Trophoblast cell (in vitro differentiated cells and primary cell): ENCODE measurements around the gene MAP4K4.

Experiments used
- DNase-seq, 2 donors: peaks; one replicate each; pipeline ENCODE4 v3.0.0-alpha.2; 2016
- H2AFZ ChIP-seq: 2 replicates; pipeline ENCODE4 v1.6.1; 2013; ENCODE audit warnings: low read length, moderate library complexity, mild to moderate bottlenecking; ENCODE audit not compliant: insufficient read depth, poor library complexity
- H2AK5ac ChIP-seq: 2 replicates; pipeline ENCODE4 v1.6.1; 2013; ENCODE audit warnings: mild to moderate bottlenecking, low read length
- H2BK120ac ChIP-seq: 2 replicates; pipeline ENCODE4 v1.6.1; 2013; ENCODE audit warnings: low read length, mild to moderate bottlenecking, moderate library complexity; ENCODE audit not compliant: insufficient read depth, poor library complexity
- H2BK12ac ChIP-seq: 2 replicates; pipeline ENCODE4 v1.6.1; 2013; ENCODE audit warnings: mild to moderate bottlenecking, low read length, moderate library complexity
- H2BK5ac ChIP-seq: 2 replicates; pipeline ENCODE4 v1.6.1; 2013; ENCODE audit warnings: low read length, low read depth, moderate library complexity, mild to moderate bottlenecking; ENCODE audit not compliant: poor library complexity
- H3K14ac ChIP-seq: 2 replicates; pipeline ENCODE4 v1.6.1; 2013; ENCODE audit warnings: mild to moderate bottlenecking, low read length
- H3K18ac ChIP-seq: 2 replicates; pipeline ENCODE4 v1.6.1; 2013; ENCODE audit warnings: mild to moderate bottlenecking, low read length
- H3K23ac ChIP-seq: 2 replicates; pipeline ENCODE4 v1.6.1; 2013; ENCODE audit warnings: low read length
- H3K27ac ChIP-seq: 2 replicates; pipeline ENCODE4 v1.5.1; 2013; ENCODE audit warnings: low read depth, mild to moderate bottlenecking, inconsistent platforms, low read length, moderate library complexity
- H3K27me3 ChIP-seq: 2 replicates; pipeline ENCODE4 v1.6.1; 2013; ENCODE audit warnings: inconsistent platforms, mild to moderate bottlenecking, low read length, moderate library complexity; ENCODE audit not compliant: insufficient read depth
- H3K36me3 ChIP-seq, 2 experiments: 1 replicate in 1 of 2; 2 replicates in 1 of 2; pipeline ENCODE4 v1.6.1; 2013; ENCODE audit warnings: low read length in 2 of 2, mild to moderate bottlenecking in 2 of 2, moderate library complexity in 1 of 2; ENCODE audit not compliant: insufficient read depth in 2 of 2, control insufficient read depth in 1 of 2
- H3K4ac ChIP-seq: 2 replicates; pipeline ENCODE4 v1.6.1; 2013; ENCODE audit warnings: low read depth, mild to moderate bottlenecking, low read length, moderate library complexity
- H3K4me1 ChIP-seq, 2 experiments: 1 replicate in 1 of 2; 2 replicates in 1 of 2; pipeline ENCODE4 v1.6.1; 2013; ENCODE audit warnings: low read length in 2 of 2, mild to moderate bottlenecking in 2 of 2, moderate library complexity in 1 of 2; ENCODE audit not compliant: insufficient read depth in 2 of 2, control insufficient read depth in 1 of 2
- H3K4me2 ChIP-seq: 2 replicates; pipeline ENCODE4 v1.6.1; 2013; ENCODE audit warnings: inconsistent platforms, mild to moderate bottlenecking, low read length, moderate library complexity
- H3K4me3 ChIP-seq: 2 replicates; pipeline ENCODE4 v1.5.1; 2013; ENCODE audit warnings: mild to moderate bottlenecking, low read depth, low read length, inconsistent platforms
- H3K79me1 ChIP-seq: one replicate; pipeline ENCODE4 v1.6.1; 2013; ENCODE audit warnings: low read length
- H3K79me2 ChIP-seq: 2 replicates; pipeline ENCODE4 v1.6.1; 2013; ENCODE audit warnings: low read length, mild to moderate bottlenecking; ENCODE audit not compliant: control insufficient read depth, insufficient read depth, poor library complexity
- H3K9ac ChIP-seq: 2 replicates; pipeline ENCODE4 v1.6.1; 2013; ENCODE audit warnings: mild to moderate bottlenecking, low read length
- H3K9me3 ChIP-seq: 2 replicates; pipeline ENCODE4 v1.6.1; 2013; ENCODE audit warnings: low read depth, mild to moderate bottlenecking, control low read depth, inconsistent platforms, low read length; ENCODE audit not compliant: insufficient read depth
- H4K12ac ChIP-seq: 2 replicates; pipeline ENCODE4 v1.6.1; 2013; ENCODE audit warnings: low read depth, mild to moderate bottlenecking, low read length, moderate library complexity
- H4K8ac ChIP-seq: 2 replicates; pipeline ENCODE4 v1.6.1; 2013; ENCODE audit warnings: low read depth, mild to moderate bottlenecking, low read length, moderate library complexity
- H4K91ac ChIP-seq: one replicate; pipeline ENCODE4 v1.6.1; 2013; ENCODE audit warnings: low read depth, mild to moderate bottlenecking, low read length, moderate library complexity
- WGBS: extraction: QIAGEN DNeasy Blood & Tissue Kit; methylation state at CpG from one replicate; pipeline ENCODE4 v1.1.7; 2013; ENCODE audit warnings: missing lambda C conversion rate; ENCODE audit not compliant: insufficient read length, insufficient coverage; ENCODE audit errors: extremely low coverage; 5-methylcytosine and 5-hydroxymethylcytosine counted together

Gene MAP4K4

DNA sequence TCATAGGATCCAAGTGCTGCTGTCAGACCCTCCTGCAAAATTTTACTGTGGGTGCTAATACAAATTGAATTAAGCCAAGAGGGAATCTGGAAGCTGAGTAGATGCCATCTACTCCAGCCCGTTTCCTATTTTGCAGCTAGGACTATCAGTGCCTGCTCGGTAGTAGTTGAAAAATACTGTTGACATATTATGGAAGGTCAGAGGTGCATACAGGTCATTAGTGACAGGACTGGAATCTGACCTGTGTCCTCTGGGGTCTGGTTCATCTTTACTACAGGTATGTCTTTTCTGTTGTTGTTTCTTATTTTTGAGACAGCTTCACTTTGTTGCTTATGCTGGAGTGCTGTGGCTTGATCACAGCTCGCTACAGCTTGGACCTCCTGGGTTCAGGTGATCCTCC is 58.8 kb downstream of the MAP4K4 start:
- Histone ChIP-seq H3K9me3 (peaks cover 2% of the 10 kb centered on the region), H3K27ac (no peak overlapping the region), H3K4me2 (no peak overlapping the region), H3K4me1 (peaks cover 20 to 28% of the 10 kb centered on the region in 2 experiments), H2BK5ac (no peak overlapping the region), H3K4ac (peak overlapping the region; percentile 73), H2BK120ac (no peak overlapping the region), H3K9ac (no peak overlapping the region), H4K91ac (no peak overlapping the region), H3K27me3 (no peaks in the 10 kb centered on the region), H3K14ac (no peak overlapping the region), H4K12ac (no peak overlapping the region), H3K4me3 (no peak overlapping the region), H3K79me1 (peaks cover 4% of the 10 kb centered on the region), H3K18ac (no peak overlapping the region), H2AFZ (no peak overlapping the region), H2AK5ac (no peak overlapping the region), H2BK12ac (no peak overlapping the region), H3K36me3 (no peaks in the 10 kb centered on the region), H3K23ac (no peak overlapping the region), H4K8ac (no peak overlapping the region), H3K79me2 (peaks cover 14% of the 10 kb centered on the region)
- WGBS: no CpG with 5 or more reads among the region's 3 CpGs
- DNase-seq: no peak

DNA sequence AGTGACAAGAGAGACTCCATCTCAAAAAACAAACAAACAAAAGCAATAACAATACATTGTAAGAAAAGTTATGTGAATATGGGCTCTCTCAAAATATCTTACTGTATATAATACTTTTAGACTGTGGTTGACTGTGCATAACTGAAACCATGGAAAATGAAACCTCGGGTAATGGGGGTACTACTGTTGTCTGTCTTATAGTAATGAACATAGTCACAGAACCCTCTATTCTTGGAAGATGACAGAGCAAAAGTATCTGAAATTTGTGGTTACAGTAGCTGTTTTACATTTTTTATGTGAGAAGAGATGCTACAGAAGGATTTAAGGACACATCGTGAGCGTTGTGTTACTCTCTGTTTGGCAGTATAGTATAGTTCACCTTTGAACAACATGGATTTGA is 60.5 kb downstream of the MAP4K4 start:
- Histone ChIP-seq H2BK12ac (no peak overlapping the region), H2BK5ac (no peak overlapping the region), H4K91ac (no peak overlapping the region), H3K79me1 (peaks cover 10% of the 10 kb centered on the region), H2AFZ (no peak overlapping the region), H3K18ac (no peak overlapping the region), H3K14ac (no peak overlapping the region), H3K9ac (no peak overlapping the region), H3K4me3 (no peak overlapping the region), H3K4ac (peak overlapping the region; percentile 36), H3K79me2 (peaks cover 8% of the 10 kb centered on the region), H3K27ac (peak overlapping the region; percentile 67), H4K8ac (no peak overlapping the region), H4K12ac (no peak overlapping the region), H2AK5ac (no peak overlapping the region), H3K36me3 (no peaks in the 10 kb centered on the region), H3K9me3 (peaks cover 2% of the 10 kb centered on the region), H3K27me3 (no peaks in the 10 kb centered on the region), H3K4me1 (peaks cover 24 to 32% of the 10 kb centered on the region in 2 experiments), H2BK120ac (no peak overlapping the region), H3K23ac (no peak overlapping the region), H3K4me2 (no peak overlapping the region)
- DNase-seq: no peak
- WGBS: no CpG with 5 or more reads among the region's 3 CpGs

DNA sequence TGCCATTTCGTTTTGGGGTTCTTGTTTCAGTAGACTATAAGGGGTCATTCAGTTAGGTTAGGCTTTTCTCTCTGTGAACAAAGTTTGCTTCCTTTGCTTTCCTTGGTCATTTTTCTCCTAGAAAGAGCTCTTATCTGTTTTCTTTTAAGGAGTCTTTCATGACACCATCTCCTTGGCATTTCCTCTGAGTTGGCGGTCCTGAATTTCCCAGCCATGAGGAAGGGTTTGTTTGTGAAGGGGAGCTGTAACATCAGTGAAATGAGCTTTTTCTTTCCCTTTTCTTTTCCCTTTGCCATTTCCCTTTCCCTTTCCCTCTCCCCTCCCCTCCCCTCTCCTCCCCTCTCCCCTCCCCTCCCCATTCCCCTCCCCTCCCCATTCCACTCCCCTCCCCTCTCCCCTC is 61.7 kb downstream of the MAP4K4 start:
- DNase-seq: peak; percentile 67 to 83
- no CpG with 5 or more reads among the region's 2 CpGs for WGBS
- H4K12ac ChIP-seq: no peak overlapping the region
- H2AK5ac ChIP-seq: no peak overlapping the region
- H4K8ac ChIP-seq: no peak overlapping the region
- H3K36me3 ChIP-seq: no peaks in the 10 kb centered on the region
- H2AFZ ChIP-seq: no peak overlapping the region
- peaks cover 8% of the 10 kb centered on the region for H3K79me2 ChIP-seq
- H2BK12ac ChIP-seq: no peak overlapping the region
- H3K4me3 ChIP-seq: no peak overlapping the region
- H3K4me1 ChIP-seq: peaks cover 25 to 29% of the 10 kb centered on the region in 2 experiments
- H3K27me3 ChIP-seq: no peaks in the 10 kb centered on the region
- no peak overlapping the region for H3K4ac ChIP-seq
- peaks cover 2% of the 10 kb centered on the region for H3K9me3 ChIP-seq
- H3K23ac ChIP-seq: no peak overlapping the region
- no peak overlapping the region for H3K18ac ChIP-seq
- H3K27ac ChIP-seq: peak overlapping the region; percentile 64
- no peak overlapping the region for H4K91ac ChIP-seq
- peaks cover 12% of the 10 kb centered on the region for H3K79me1 ChIP-seq
- no peak overlapping the region for H2BK5ac ChIP-seq
- no peak overlapping the region for H2BK120ac ChIP-seq
- H3K9ac ChIP-seq: no peak overlapping the region
- no peak overlapping the region for H3K4me2 ChIP-seq
- H3K14ac ChIP-seq: no peak overlapping the region

DNA sequence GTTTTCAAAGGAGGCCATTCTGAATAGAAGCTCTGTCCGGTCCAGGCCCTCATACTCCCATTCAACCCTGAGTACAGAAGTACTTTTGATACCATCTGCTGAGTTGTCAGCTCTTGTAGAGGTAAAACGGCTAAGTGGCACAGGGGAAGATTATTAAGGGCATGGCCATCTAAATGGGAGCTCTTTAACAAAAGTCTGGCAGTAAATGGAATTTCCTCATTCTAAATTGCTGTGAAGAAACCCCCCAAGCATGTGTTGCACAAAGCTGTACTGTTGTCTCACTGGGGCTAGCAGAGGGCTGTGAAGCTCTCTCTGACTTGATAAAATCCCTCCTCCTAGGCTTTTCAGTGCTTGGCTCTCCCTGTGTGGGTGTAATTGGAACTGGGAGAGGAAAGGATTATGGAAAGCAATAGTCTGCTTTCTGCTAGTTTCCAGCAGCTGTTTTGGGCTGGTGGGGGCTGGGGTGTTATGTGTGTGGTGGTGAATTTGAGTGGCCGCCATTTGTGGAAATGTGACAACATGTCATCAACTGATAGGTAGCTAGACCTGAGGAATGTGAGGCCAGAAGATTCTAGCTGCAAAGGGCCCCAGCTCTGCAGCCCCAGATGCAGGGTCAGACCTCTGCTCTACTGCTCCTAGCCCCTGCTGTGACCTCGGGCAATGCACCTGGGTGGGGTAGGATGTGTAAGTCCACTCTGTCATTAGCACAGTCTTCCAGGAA is 65.1 kb downstream of the MAP4K4 start:
- Histone ChIP-seq H2AK5ac (no peak overlapping the region), H3K27me3 (no peaks in the 10 kb centered on the region), H3K23ac (no peak overlapping the region), H2BK5ac (peak overlapping the region; percentile 65), H4K91ac (peak overlapping the region; percentile 37), H3K36me3 (no peaks in the 10 kb centered on the region), H4K8ac (peak overlapping the region; percentile 34), H3K27ac (peak overlapping the region; percentile 83), H3K4me2 (peak overlapping the region; percentile 44), H4K12ac (no peak overlapping the region), H3K14ac (no peak overlapping the region), H2BK120ac (peak overlapping the region; percentile 44), H3K9ac (no peak overlapping the region), H3K4me1 (peaks cover 20 to 29% of the 10 kb centered on the region in 2 experiments), H2BK12ac (no peak overlapping the region), H2AFZ (no peak overlapping the region), H3K4ac (peak overlapping the region; percentile 4), H3K79me2 (peaks cover 10% of the 10 kb centered on the region), H3K9me3 (peaks cover 2% of the 10 kb centered on the region), H3K18ac (no peak overlapping the region), H3K79me1 (peaks cover 12% of the 10 kb centered on the region), H3K4me3 (no peak overlapping the region)
- no CpG with 5 or more reads among the region's 4 CpGs for WGBS
- DNase-seq: peak; percentile 91
